ENCODE results near the gene DOHH.

DOHH gene

GRCh38 chr19:3463714-3464586 is 36.5 kb downstream of the DOHH start:
- no peak for DNase-seq (ENCODE audit: low read depth)
- no peak for TF ChIP-seq CTCF (IDR thresholded peaks at IDR 0.05; ENCODE audit: control insufficient read depth, extremely low read depth, insufficient read depth)
- no peak overlapping the region for H3K4me3 ChIP-seq (ENCODE audit: low read depth, low read length)

GRCh38 chr19:3462991-3463713 is 37.3 kb downstream of the DOHH start:
- TF ChIP-seq CTCF (IDR thresholded peaks at IDR 0.05; ENCODE audit: control insufficient read depth, extremely low read depth, insufficient read depth), result no peak

GRCh38 chr19:3459965-3460582 is 40.4 kb downstream of the DOHH start:
- H3K4me3 ChIP-seq (ENCODE audit: low read depth, low read length), result no peak overlapping the region

More at GRCh38 chr19:3462991-3463713, 37.3 kb downstream of the DOHH start:
- no peak for DNase-seq (ENCODE audit: low read depth)
- no peak overlapping the region for H3K4me3 ChIP-seq (ENCODE audit: low read depth, low read length)

GRCh38 chr19:3459089-3459881 is 41.2 kb downstream of the DOHH start:
- no peak overlapping the region for H3K4me3 ChIP-seq (ENCODE audit: low read depth, low read length)
- no peak for DNase-seq (ENCODE audit: low read depth)
- TF ChIP-seq CTCF (IDR thresholded peaks at IDR 0.05; ENCODE audit: control insufficient read depth, extremely low read depth, insufficient read depth), result no peak

More at GRCh38 chr19:3459965-3460582, 40.4 kb downstream of the DOHH start:
- no peak for DNase-seq (ENCODE audit: low read depth)
- TF ChIP-seq CTCF (IDR thresholded peaks at IDR 0.05; ENCODE audit: control insufficient read depth, extremely low read depth, insufficient read depth), result no peak

- TF ChIP-seq CTCF (IDR thresholded peaks at IDR 0.05; ENCODE audit: control insufficient read depth, extremely low read depth, insufficient read depth), result no peak
- no peak for DNase-seq (ENCODE audit: low read depth)
- no peak overlapping the region for H3K4me3 ChIP-seq (ENCODE audit: low read depth, low read length)
These were observed 42.0 kb downstream of the DOHH start for GRCh38 chr19:3458229-3459088.

All from LNCaP clone FGC (cell line).